Naive thymus-derived CD4-positive, alpha-beta T cell (primary cell): ENCODE results near the gene SNORC. TPM values are rescaled to one million over a fixed set of nuclear protein-coding genes. Genes with fewer than 3 reads are reported as not detected.
A peak's percentile ranks its signal among the peaks of the same experiment; 100 is the strongest.

Experiments
- ATAC-seq: fragments of 150-1000 bp; cut with Tn5 transposase; 2 replicates; pipeline ENCODE4 v1.10.0; 2021; ENCODE audit warnings: mild to moderate bottlenecking, moderate library complexity
- CTCF ChIA-PET: fragments of 350-600 bp; sonication (Branson Sonifier 250); formaldehyde crosslinking; loops from one replicate; lab custom pipeline; 2021; ENCODE audit warnings: antibody characterized with exemption; lab: Charles Lee
- POLR2A ChIA-PET: fragments of 350-600 bp; sonication (Branson Sonifier 250); formaldehyde crosslinking; loops from one replicate; lab custom pipeline; 2021; ENCODE audit warnings: antibody characterized with exemption, inconsistent platforms; lab: Charles Lee
- DNase-seq, 9 donors: peaks; one replicate each; pipeline versions ENCODE4 v3.0.0 to v3.0.0-alpha.2; 2020 to 2022; ENCODE audit warnings: mixed read lengths in 1 of 9
- H3K27ac ChIP-seq: one replicate; pipeline ENCODE4 v1.7.0; 2013; ENCODE audit warnings: mild to moderate bottlenecking, low read depth, low read length, moderate library complexity
- H3K27me3 ChIP-seq, 2 donors: one replicate each; pipeline ENCODE4 v1.7.0; 2013; ENCODE audit warnings: low read length in 2 of 2, mild to moderate bottlenecking in 2 of 2, moderate library complexity in 2 of 2; ENCODE audit not compliant: control insufficient read depth in 2 of 2, insufficient read depth in 2 of 2
- H3K36me3 ChIP-seq, 3 experiments: 1 replicate in 2 of 3; 2 replicates in 1 of 3; pipeline ENCODE4 v1.7.0; 2013; ENCODE audit warnings: low read length in 3 of 3, mild to moderate bottlenecking in 3 of 3, moderate library complexity in 1 of 3; ENCODE audit not compliant: insufficient read depth in 3 of 3, control insufficient read depth in 2 of 3
- H3K4me1 ChIP-seq, 2 donors: one replicate each; pipeline ENCODE4 v1.7.0; 2013; ENCODE audit warnings: low read length in 2 of 2, mild to moderate bottlenecking in 2 of 2, moderate library complexity in 1 of 2; ENCODE audit not compliant: control insufficient read depth in 2 of 2, insufficient read depth in 2 of 2
- H3K4me3 ChIP-seq: 2 replicates; pipeline ENCODE4 v1.7.0; 2013; ENCODE audit warnings: mild to moderate bottlenecking, low read length
- H3K9me3 ChIP-seq, 3 experiments: 1 replicate in 2 of 3; 2 replicates in 1 of 3; pipeline ENCODE4 v1.7.0; 2013; ENCODE audit warnings: low read length in 3 of 3; ENCODE audit not compliant: control insufficient read depth in 2 of 3
- H3K27ac Mint-ChIP-seq, 9 donors: one replicate each; pipeline ENCODE4 v1.8.0; 2020 to 2022; ENCODE audit warnings: mixed read lengths in 9 of 9, mild to moderate bottlenecking in 8 of 9, moderate library complexity in 5 of 9, inconsistent platforms in 2 of 9
- H3K27me3 Mint-ChIP-seq, 5 donors: one replicate each; pipeline ENCODE4 v1.8.0; 2021 to 2022; ENCODE audit warnings: mixed read lengths in 5 of 5, mild to moderate bottlenecking in 1 of 5
- H3K36me3 Mint-ChIP-seq, 5 donors: one replicate each; pipeline ENCODE4 v1.8.0; 2020 to 2022; ENCODE audit warnings: mixed read lengths in 5 of 5, mild to moderate bottlenecking in 3 of 5, inconsistent platforms in 1 of 5
- H3K4me1 Mint-ChIP-seq, 7 donors: one replicate each; pipeline ENCODE4 v1.8.0; 2020 to 2022; ENCODE audit warnings: mixed read lengths in 7 of 7, mild to moderate bottlenecking in 3 of 7, inconsistent platforms in 1 of 7
- H3K4me3 Mint-ChIP-seq, 10 donors: one replicate each; pipeline ENCODE4 v1.8.0; 2020 to 2022; ENCODE audit warnings: mild to moderate bottlenecking in 10 of 10, mixed read lengths in 10 of 10, moderate library complexity in 6 of 10, inconsistent platforms in 2 of 10
- H3K9me3 Mint-ChIP-seq, 11 donors: one replicate each; pipeline ENCODE4 v1.8.0; 2020 to 2022; ENCODE audit warnings: mixed read lengths in 11 of 11, mild to moderate bottlenecking in 4 of 11, inconsistent platforms in 1 of 11, moderate library complexity in 1 of 11
- intact Hi-C, 2 donors: fragments of 100-400 bp; cut with micrococcal nuclease; formaldehyde crosslinking; loops; one replicate each; pipeline ENCODE4 v1.15.1; 2023
- polyA plus RNA-seq, 2 donors: library from polyadenylated mRNA; unstranded; fragments of 300-500 nt; fragmentation: Illumina TruSeq; gene quantifications; one replicate each; pipeline ENCODE4 v1.2.3, GENCODE V29; 2021
- total RNA-seq, 6 experiments: library from RNA in 5 of 6; stranded (reverse) in 5 of 6; gene quantifications; 1 replicate in 5 of 6; 2 replicates in 1 of 6; pipeline ENCODE4 v1.2.3 and lab custom pipeline; 2021 to 2026

Gene SNORC
- total and polyA plus RNA-seq, 7 experiments from 2014 or later, result 1.2 to 3.6 (median 1.6) TPM; not detected in 2

DNA sequence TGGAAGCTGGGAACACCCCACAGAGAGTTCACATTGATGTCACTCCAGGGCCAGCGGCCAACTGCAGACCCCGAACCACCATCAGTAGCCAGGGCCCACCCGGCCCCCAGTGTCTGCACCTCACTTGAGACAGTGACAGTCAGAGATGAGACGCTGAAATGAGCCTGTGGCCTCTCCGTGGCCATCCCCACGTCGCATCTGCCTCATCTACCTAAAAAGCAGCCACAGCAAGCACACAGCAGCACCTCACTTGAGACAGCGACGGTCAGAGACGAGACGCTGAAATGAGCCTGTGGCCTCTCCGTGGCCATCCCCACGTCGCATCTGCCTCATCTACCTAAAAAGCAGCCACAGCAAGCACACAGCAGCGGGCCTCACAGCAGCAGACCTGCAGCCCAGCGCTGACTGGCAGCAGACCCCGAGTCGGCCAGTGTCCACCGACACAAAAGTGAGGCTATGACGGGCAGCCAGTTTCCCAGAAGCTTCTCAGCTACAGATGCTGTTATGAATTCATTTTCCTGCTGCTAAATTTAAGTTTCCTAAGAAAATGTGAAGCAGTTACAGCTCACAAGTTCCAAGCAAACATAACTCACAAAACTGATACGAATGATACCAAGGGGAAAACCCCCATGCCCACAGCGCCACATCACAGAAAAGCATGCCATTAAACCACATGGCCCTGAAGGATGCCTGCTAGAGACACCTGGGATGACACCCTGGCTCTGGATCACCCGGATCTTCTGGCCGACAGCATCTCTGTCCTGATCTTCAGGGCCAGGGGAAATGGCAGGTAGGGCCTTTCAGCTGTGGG lies 27.7 kb downstream of the SNORC start:
- H3K27me3 Mint-ChIP-seq, result peaks cover 0 to 5% (median 0%) of the 10 kb centered on the region in 5 donors
- Histone ChIP-seq H3K27ac (no peak overlapping the region), H3K4me1 (no peaks in the 10 kb centered on the region), H3K9me3 (no peaks in the 10 kb centered on the region), H3K27me3 (no peaks in the 10 kb centered on the region), H3K4me3 (no peak overlapping the region), H3K36me3 (no peaks in the 10 kb centered on the region)
- peaks cover 0 to 1% (median 0%) of the 10 kb centered on the region in 7 donors for H3K4me1 Mint-ChIP-seq
- H3K4me3 Mint-ChIP-seq, result no peak overlapping the region
- DNase-seq (peak in 1 of 9 donors; percentile 42), ATAC-seq (no peak)
- no peaks in the 10 kb centered on the region for H3K9me3 Mint-ChIP-seq
- no peak overlapping the region for H3K27ac Mint-ChIP-seq
- CTCF ChIA-PET, result no interaction called here
- POLR2A ChIA-PET, result interaction anchor here (0.6 kb wide), 1 partner anchor 162 kb away, joined by 3 read pairs; the partner anchor contains the start of gene INPP5D
- H3K36me3 Mint-ChIP-seq, result no peaks in the 10 kb centered on the region
- intact Hi-C loops, result no loop called here

DNA sequence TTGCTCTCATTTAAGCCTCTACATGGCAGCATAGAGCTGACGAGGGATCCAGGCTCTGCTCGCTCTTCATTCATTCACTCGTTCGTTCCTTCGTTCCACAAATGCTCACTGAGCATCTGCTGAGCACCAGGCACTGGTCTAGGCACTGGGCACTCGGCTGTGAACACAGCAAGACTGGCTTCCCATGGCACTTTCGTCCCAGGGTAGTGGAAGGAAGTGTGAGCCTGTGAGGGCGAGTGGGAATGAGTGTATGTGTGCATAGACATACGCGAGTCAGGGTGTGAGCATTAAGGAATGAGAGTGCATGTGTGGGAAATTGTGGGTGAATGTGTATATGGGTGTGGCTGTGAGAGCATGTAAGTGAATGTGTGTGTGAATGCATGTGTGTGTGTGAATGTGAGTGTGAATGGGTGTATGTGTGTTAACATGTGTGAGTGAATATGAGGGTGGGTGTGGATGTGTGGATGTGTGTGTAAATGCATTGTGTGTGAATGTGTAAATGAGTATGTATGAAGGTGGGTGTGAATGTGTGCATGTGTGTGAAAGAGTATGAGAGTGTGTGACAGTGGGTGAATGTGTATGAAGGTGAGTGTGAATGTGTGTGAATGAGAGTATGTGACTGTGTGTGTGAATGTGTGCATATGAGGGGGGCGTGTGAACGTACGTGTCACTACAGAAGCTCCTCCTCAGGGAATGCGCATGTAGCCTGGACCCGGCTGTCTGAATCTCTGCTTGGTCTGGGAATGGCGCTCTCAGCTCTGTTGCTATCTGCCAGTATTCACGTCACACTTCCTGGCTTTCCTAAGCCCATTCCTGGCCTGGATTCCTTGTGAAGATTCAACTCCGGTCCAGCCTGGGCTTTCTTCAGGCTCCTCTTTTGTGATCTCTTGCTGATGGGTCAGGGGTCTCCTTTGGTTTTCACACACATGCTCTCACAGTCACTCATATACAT lies 28.8 kb downstream of the SNORC start:
- Histone ChIP-seq H3K27ac (no peak overlapping the region), H3K36me3 (no peaks in the 10 kb centered on the region), H3K4me1 (no peaks in the 10 kb centered on the region), H3K9me3 (no peaks in the 10 kb centered on the region), H3K4me3 (no peak overlapping the region), H3K27me3 (no peaks in the 10 kb centered on the region)
- Mint-ChIP-seq H3K27ac (no peak overlapping the region), H3K4me1 (peaks cover 0 to 1% (median 0%) of the 10 kb centered on the region in 7 donors), H3K9me3 (no peaks in the 10 kb centered on the region), H3K27me3 (no peaks in the 10 kb centered on the region), H3K4me3 (no peak overlapping the region), H3K36me3 (no peaks in the 10 kb centered on the region)
- POLR2A ChIA-PET, result no interaction called here
- CTCF ChIA-PET, result no interaction called here
- no peak for ATAC-seq
- no peak for DNase-seq
- intact Hi-C loops, result no loop called here

GRCh38 chr2:232900811-232901735 lies 31.0 kb downstream of the SNORC start:
- peaks cover 0 to under 1% (median 0%) of the 10 kb centered on the region in 7 donors for H3K4me1 Mint-ChIP-seq
- POLR2A ChIA-PET, result no interaction called here
- Histone ChIP-seq H3K4me3 (no peak overlapping the region), H3K27ac (no peak overlapping the region), H3K9me3 (no peaks in the 10 kb centered on the region), H3K36me3 (no peaks in the 10 kb centered on the region), H3K27me3 (no peaks in the 10 kb centered on the region), H3K4me1 (no peaks in the 10 kb centered on the region)
- no peaks in the 10 kb centered on the region for H3K27me3 Mint-ChIP-seq
- no peak for ATAC-seq
- DNase-seq, result no peak
- H3K36me3 Mint-ChIP-seq, result no peaks in the 10 kb centered on the region
- intact Hi-C loops, result no loop called here
- no peak overlapping the region for H3K4me3 Mint-ChIP-seq
- H3K27ac Mint-ChIP-seq, result no peak overlapping the region
- H3K9me3 Mint-ChIP-seq, result no peaks in the 10 kb centered on the region
- CTCF ChIA-PET, result no interaction called here

DNA sequence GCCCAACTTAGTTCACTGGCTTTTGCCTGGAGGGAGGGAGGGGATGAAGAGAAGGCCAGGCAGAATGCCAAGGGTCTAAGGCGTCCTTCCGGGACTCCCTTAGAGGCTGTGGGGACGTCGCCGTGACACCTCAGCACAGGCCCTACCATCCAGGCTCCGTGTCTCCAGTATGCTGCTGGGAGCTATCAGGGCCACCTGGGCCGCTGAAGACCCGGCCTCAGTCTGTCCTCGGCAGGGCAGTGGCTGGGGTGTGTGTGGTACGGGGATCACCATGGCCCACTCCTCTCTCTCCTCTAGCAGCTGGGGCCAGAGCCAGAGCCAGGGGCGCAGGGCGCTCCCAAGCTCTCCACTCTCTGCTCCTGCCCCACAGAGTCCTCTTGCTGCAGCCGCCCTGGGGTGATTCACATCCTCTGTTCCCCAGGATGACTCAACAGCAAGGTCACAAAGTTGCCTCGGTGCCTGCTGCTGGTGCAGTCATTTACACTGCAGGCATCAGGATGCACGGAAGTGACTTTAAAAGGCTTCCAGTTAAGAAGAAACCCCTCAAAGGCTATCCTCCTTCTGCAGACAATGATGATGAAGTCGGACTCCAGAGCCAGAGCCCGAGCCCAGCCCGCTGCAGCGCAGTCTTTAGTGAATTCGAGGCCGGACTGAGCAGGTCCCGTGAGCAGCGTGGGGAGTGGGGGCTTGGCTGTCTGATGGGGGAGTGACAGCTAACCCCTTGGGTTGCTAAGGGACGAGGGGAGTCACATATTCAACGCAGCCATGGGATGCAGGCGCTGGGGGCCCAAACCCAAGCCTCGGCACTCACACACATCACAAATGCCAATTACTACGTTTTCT lies 31.9 kb downstream of the SNORC start:
- H3K36me3 ChIP-seq, result no peaks in the 10 kb centered on the region
- ChIA-PET CTCF (no interaction called here), POLR2A (no interaction called here)
- H3K27me3 ChIP-seq, result no peaks in the 10 kb centered on the region
- Mint-ChIP-seq H3K4me3 (no peak overlapping the region), H3K27ac (no peak overlapping the region), H3K27me3 (no peaks in the 10 kb centered on the region), H3K9me3 (no peaks in the 10 kb centered on the region), H3K4me1 (no peaks in the 10 kb centered on the region), H3K36me3 (no peaks in the 10 kb centered on the region)
- DNase-seq (no peak), ATAC-seq (peak; percentile 52)
- no peaks in the 10 kb centered on the region for H3K4me1 ChIP-seq
- H3K27ac ChIP-seq, result no peak overlapping the region
- no peak overlapping the region for H3K4me3 ChIP-seq
- no peaks in the 10 kb centered on the region for H3K9me3 ChIP-seq
- intact Hi-C loops, result no loop called here

DNA sequence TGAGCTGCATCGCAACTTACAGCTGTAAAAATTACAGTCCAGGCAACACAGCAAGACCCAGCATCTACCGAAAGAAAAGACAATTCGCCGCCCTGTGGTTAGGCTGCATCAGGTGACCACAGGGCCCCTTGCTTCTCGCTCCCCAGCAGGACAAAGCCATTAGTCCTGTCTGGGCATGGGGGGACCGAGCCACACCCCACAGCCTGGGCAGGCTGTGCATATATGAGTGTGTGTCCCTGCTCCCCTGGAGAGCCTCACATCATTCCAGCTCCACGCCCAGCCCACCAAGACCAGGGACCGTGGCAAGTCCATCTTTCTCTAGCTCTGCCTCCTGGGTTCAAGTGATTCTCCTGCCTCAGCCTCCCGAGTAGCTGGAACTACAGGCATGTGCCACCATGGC lies 33.9 kb downstream of the SNORC start:
- no peaks in the 10 kb centered on the region for H3K36me3 ChIP-seq
- DNase-seq (no peak), ATAC-seq (no peak)
- H3K4me3 ChIP-seq, result no peak overlapping the region
- H3K9me3 ChIP-seq, result no peaks in the 10 kb centered on the region
- Mint-ChIP-seq H3K27ac (no peak overlapping the region), H3K4me1 (no peaks in the 10 kb centered on the region), H3K9me3 (no peaks in the 10 kb centered on the region), H3K36me3 (no peaks in the 10 kb centered on the region), H3K27me3 (peaks cover 1 to 6% (median 4%) of the 10 kb centered on the region in 5 donors), H3K4me3 (no peak overlapping the region)
- H3K27me3 ChIP-seq, result no peaks in the 10 kb centered on the region
- intact Hi-C loops, result no loop called here
- no peak overlapping the region for H3K27ac ChIP-seq
- H3K4me1 ChIP-seq, result no peaks in the 10 kb centered on the region
- CTCF ChIA-PET, result no interaction called here
- POLR2A ChIA-PET, result no interaction called here
